ENCODE measurements around the gene C3orf20.
A peak's percentile ranks its signal among the peaks of the same experiment; 100 is the strongest.
"Not testable (repeated sequence)": the region's sequence is repeated elsewhere in the genome, so short reads cannot be mapped to it uniquely, and the experiment has no call there.

The C3orf20 gene

DNA sequence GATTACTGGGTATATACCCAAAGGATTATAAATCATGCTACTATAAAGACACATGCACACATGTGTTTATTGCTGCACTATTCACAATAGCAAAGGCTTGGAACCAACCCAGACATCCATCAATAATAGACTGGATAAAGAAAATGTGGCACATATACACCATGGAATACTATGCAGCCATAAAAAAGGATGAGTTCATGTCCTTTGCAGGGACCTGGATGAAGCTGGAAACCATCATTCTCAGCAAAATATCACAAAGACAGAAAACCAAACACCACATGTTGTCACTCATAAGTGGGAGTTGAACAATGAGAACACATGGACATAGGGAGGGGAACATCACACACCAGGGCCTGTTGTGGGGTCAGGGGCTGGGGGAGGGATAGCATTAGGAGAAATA is 78.0 kb downstream of the C3orf20 start:
- H3K27ac Mint-ChIP-seq, H3K27me3 Mint-ChIP-seq, ATAC-seq: not testable (repeated sequence)

GRCh38 chr3:14757153-14757700 is 82.3 kb downstream of the C3orf20 start:
- H3K27me3 Mint-ChIP-seq, result no peaks in the 10 kb centered on the region
- peaks cover 0 to 3% of the 10 kb centered on the region in 2 donors for H3K9me3 Mint-ChIP-seq
- ATAC-seq, result no peak
- no peak overlapping the region for H3K4me3 Mint-ChIP-seq
- H3K4me1 Mint-ChIP-seq, result peaks cover 6% of the 10 kb centered on the region
- DNase-seq, result no peak
- H3K27ac Mint-ChIP-seq, result no peak overlapping the region

More for the DNA sequence above, 78.0 kb downstream of the C3orf20 start:
- H3K9me3 Mint-ChIP-seq, result peaks cover 7 to 21% of the 10 kb centered on the region in 2 donors
- H3K4me1 Mint-ChIP-seq, H3K4me3 Mint-ChIP-seq, DNase-seq: not testable (repeated sequence)

GRCh38 chr3:14758297-14758696 is 83.4 kb downstream of the C3orf20 start:
- DNase-seq, result no peak
- Mint-ChIP-seq H3K27ac (no peak overlapping the region), H3K27me3 (no peaks in the 10 kb centered on the region), H3K9me3 (no peaks in the 10 kb centered on the region), H3K4me3 (no peak overlapping the region), H3K4me1 (peaks cover 6% of the 10 kb centered on the region)
- no peak for ATAC-seq

DNA sequence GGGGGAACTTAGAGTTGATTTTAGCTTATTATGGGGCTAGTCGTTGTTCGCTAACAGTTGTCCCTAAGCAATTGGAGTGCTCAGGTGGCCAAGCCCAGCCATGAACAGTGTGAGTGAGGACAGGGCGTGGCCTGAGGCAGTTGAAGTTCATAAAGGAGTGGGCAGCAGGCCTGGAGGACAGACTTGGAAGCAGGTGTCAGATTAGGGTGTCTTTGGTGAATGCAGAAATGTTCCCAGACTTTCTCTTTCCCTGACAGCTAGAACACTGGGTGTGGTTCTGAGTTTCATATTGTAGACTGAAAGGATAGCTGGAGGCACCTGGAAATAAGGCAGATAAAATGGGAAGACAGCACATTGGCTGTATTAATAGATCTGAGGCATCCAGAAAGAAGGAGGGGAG is 84.0 kb downstream of the C3orf20 start:
- no peaks in the 10 kb centered on the region for H3K9me3 Mint-ChIP-seq
- no peaks in the 10 kb centered on the region for H3K27me3 Mint-ChIP-seq
- H3K4me1 Mint-ChIP-seq, result peaks cover 6% of the 10 kb centered on the region
- no peak for DNase-seq
- no peak overlapping the region for H3K4me3 Mint-ChIP-seq
- H3K27ac Mint-ChIP-seq, result no peak overlapping the region
- no peak for ATAC-seq

GRCh38 chr3:14760185-14760584 is 85.2 kb downstream of the C3orf20 start:
- no peak for DNase-seq
- Mint-ChIP-seq H3K27me3 (no peaks in the 10 kb centered on the region), H3K4me3 (no peak overlapping the region), H3K4me1 (peaks cover 6% of the 10 kb centered on the region), H3K9me3 (no peaks in the 10 kb centered on the region), H3K27ac (no peak overlapping the region)
- ATAC-seq, result no peak

- peaks cover 6% of the 10 kb centered on the region for H3K4me1 Mint-ChIP-seq
- H3K9me3 Mint-ChIP-seq, result no peaks in the 10 kb centered on the region
- H3K27me3 Mint-ChIP-seq, result no peaks in the 10 kb centered on the region
- no peak for DNase-seq
- peak overlapping the region; percentile 10 to 70 for H3K27ac Mint-ChIP-seq
- H3K4me3 Mint-ChIP-seq, result peak overlapping the region; percentile 27 to 34
- no peak for ATAC-seq
Measured at GRCh38 chr3:14761121-14761672, 86.3 kb downstream of the C3orf20 start.

- Mint-ChIP-seq H3K9me3 (no peaks in the 10 kb centered on the region), H3K4me1 (peaks cover 6% of the 10 kb centered on the region), H3K27me3 (no peaks in the 10 kb centered on the region), H3K27ac (no peak overlapping the region), H3K4me3 (no peak overlapping the region)
- ATAC-seq (no peak), DNase-seq (no peak)
Measured at GRCh38 chr3:14761866-14762265, 86.9 kb downstream of the C3orf20 start.

- Mint-ChIP-seq H3K4me3 (no peak overlapping the region), H3K9me3 (no peaks in the 10 kb centered on the region), H3K27ac (peak overlapping the region in 1 of 2 donors; percentile 16), H3K4me1 (peaks cover 6% of the 10 kb centered on the region), H3K27me3 (no peaks in the 10 kb centered on the region)
- ATAC-seq (no peak), DNase-seq (no peak)
Measured at GRCh38 chr3:14762701-14763100, 87.8 kb downstream of the C3orf20 start.

GRCh38 chr3:14764331-14765059 is 89.6 kb downstream of the C3orf20 start:
- Mint-ChIP-seq H3K9me3 (no peaks in the 10 kb centered on the region), H3K4me3 (no peak overlapping the region), H3K27ac (no peak overlapping the region), H3K27me3 (no peaks in the 10 kb centered on the region), H3K4me1 (peaks cover 6% of the 10 kb centered on the region)
- DNase-seq, result no peak
- ATAC-seq, result no peak

- H3K9me3 Mint-ChIP-seq, result no peaks in the 10 kb centered on the region
- H3K27ac Mint-ChIP-seq, result no peak overlapping the region
- DNase-seq (no peak), ATAC-seq (no peak)
- no peaks in the 10 kb centered on the region for H3K27me3 Mint-ChIP-seq
- H3K4me3 Mint-ChIP-seq, result no peak overlapping the region
- peaks cover 6% of the 10 kb centered on the region for H3K4me1 Mint-ChIP-seq
Measured at GRCh38 chr3:14765060-14765400, 90.1 kb downstream of the C3orf20 start.

GRCh38 chr3:14765576-14766427 is 90.9 kb downstream of the C3orf20 start:
- Mint-ChIP-seq H3K9me3 (no peaks in the 10 kb centered on the region), H3K27ac (no peak overlapping the region), H3K4me1 (peaks cover 6% of the 10 kb centered on the region), H3K4me3 (no peak overlapping the region), H3K27me3 (no peaks in the 10 kb centered on the region)
- ATAC-seq (peak; percentile 29), DNase-seq (no peak)

DNA sequence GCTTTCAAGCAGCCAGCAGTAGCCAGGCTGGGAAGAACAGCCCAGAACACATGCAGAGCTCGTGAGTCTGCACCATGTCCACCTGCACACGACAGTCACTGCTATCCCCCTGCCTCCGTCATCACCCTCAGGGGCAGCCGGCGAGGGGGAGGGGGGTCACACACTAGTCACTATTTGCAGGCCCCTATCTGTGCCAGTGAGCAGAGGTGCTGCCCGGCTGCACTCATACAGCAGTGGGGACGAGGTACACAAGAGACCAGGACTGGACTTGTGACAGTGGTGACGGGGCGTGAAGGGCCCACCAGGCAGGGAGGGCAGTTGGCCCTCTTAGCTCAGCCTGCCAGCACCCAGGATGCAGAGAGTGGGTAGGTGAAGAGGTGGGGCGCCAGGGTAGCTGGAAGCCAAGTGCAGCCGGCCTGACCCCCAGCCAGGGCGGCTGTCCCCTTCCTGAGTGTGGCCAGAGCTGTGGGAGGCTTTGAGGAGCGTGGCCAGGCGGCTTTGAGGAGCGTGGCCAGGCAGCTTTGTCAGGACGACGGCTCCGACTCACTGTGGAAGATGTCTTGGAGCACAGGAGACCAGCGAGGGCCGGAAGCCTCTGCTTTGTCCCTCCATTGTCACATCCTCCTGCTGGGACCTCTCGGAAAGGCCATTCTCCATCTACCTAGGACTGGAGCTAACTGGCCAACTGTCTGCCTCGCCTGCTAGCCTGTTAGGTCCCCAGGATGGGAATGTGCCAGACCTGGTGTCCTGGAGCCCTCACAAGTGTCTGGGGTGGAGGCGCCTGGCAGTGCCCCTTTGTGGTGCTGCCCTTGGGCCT is 91.7 kb downstream of the C3orf20 start:
- ATAC-seq (no peak), DNase-seq (no peak)
- no peak overlapping the region for H3K4me3 Mint-ChIP-seq

DNA sequence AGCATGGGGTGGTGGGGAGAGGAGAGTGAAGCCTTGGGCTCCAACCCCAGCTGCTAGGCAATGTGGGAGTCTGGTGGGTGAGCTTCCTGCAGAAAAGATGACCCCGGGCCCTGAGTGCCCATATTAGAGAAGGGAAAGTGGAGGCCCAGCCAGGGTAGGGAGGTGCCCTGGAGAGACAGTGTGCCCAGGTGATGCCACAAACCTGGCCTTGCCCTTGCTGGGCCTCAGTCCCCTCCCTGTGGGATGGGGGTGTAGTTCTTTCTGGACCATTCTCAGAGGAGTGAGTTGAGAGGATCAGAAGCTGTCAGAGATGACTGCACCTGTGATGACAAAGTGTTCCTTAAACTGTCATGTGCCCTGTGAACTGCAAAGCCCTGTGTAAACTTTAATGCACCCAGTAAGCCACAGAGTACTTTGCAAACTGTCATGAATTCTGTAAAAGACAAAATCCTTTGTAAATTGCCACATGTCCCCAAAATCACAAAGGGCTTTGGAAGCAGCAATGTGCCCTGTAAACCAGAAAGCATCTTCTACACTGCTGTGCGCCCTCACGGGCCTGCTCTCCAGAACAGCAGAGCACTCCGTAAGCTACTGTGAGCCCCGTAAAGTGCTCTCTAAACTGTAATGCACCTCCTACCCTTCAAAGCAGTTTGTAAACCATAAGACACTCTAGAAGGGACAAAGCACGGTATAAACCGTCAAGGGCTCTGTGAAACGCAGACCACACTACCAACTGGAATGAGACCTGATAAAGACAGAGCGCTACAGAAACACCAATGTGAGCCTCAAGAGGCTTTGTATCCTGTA is 92.5 kb downstream of the C3orf20 start:
- ATAC-seq (no peak), DNase-seq (no peak)
- Mint-ChIP-seq H3K4me3 (no peak overlapping the region), H3K4me1 (no peaks in the 10 kb centered on the region), H3K27me3 (no peaks in the 10 kb centered on the region), H3K27ac (no peak overlapping the region), H3K9me3 (no peaks in the 10 kb centered on the region)

More for the DNA sequence above, 91.7 kb downstream of the C3orf20 start:
- Mint-ChIP-seq H3K27me3 (no peaks in the 10 kb centered on the region), H3K4me1 (peaks cover 1% of the 10 kb centered on the region), H3K27ac (no peak overlapping the region), H3K9me3 (no peaks in the 10 kb centered on the region)

- DNase-seq (no peak), ATAC-seq (no peak)
- no peak overlapping the region for H3K27ac Mint-ChIP-seq
- H3K4me1 Mint-ChIP-seq, result no peaks in the 10 kb centered on the region
- H3K27me3 Mint-ChIP-seq, result no peaks in the 10 kb centered on the region
- H3K9me3 Mint-ChIP-seq, result no peaks in the 10 kb centered on the region
- no peak overlapping the region for H3K4me3 Mint-ChIP-seq
Measured at GRCh38 chr3:14768182-14768790, 93.3 kb downstream of the C3orf20 start.

All from stimulated activated naive CD8-positive, alpha-beta T cell treated with anti-CD3 and anti-CD28 coated beads, Interleukin-15, amount 100 ng/mL, for 72 hours (primary cell).